ENCODE measurements around the gene CPNE1. TPM values are rescaled to one million over a fixed set of nuclear protein-coding genes. Genes with fewer than 3 reads are reported as not detected.

Gene CPNE1
- total RNA-seq, 1 experiment from 2014 or later, result 217 TPM

GRCh38 chr20:35640724-35641123 is 24.0 kb downstream of the CPNE1 start:
- no peak for DNase-seq (ENCODE audit: low read depth, low spot score)
- no TSS peak for BruUV-seq (replicated peaks)
- CTCF ChIA-PET, result no interaction called here

GRCh38 chr20:35638751-35639150 is 25.9 kb downstream of the CPNE1 start:
- ChIA-PET CTCF (no interaction called here), POLR2A (no interaction called here)
- Histone ChIP-seq H3K27ac (ENCODE audit: low read length) (no peak overlapping the region), H3K9me3 (ENCODE audit: control insufficient read depth, insufficient read depth, low read depth, low read length) (no peaks in the 10 kb centered on the region), H3K4me1 (ENCODE audit: control insufficient read depth, insufficient read depth, low read length) (no peaks in the 10 kb centered on the region), H3K4me3 (ENCODE audit: low read depth in 2 of 2, low read length in 2 of 2) (no peak overlapping the region), H3K36me3 (ENCODE audit: control insufficient read depth, insufficient read depth, low read length) (no peaks in the 10 kb centered on the region), H3K27me3 (ENCODE audit: control insufficient read depth, insufficient read depth, low read length) (no peaks in the 10 kb centered on the region)
- ATAC-seq (no peak), DNase-seq (ENCODE audit: low read depth, low spot score) (no peak)
- no TSS peak for BruUV-seq (replicated peaks)
- TF ChIP-seq POLR2AphosphoS5 (IDR thresholded peaks at IDR 0.05; ENCODE audit: low read depth, low read length), result no peak
- no peak for TF ChIP-seq REST (IDR thresholded peaks at IDR 0.05; ENCODE audit: insufficient read depth in 1 of 2, low read depth in 2 of 2, low read length in 1 of 2)
- no peak for TF ChIP-seq SIN3A (IDR thresholded peaks at IDR 0.05; ENCODE audit: borderline replicate concordance, insufficient read depth, low read depth, low read length)
- TF ChIP-seq CTCF (IDR thresholded peaks at IDR 0.05), result no peak
- TF ChIP-seq TCF7L2 (IDR thresholded peaks at IDR 0.05; ENCODE audit: low read depth, low read length), result no peak
- intact Hi-C loops (cut with micrococcal nuclease; ENCODE audit: unreplicated experiment), result no loop called here
- in situ Hi-C loops (cut with HindIII; ENCODE audit: low pct_unique_long_range_greater_than_20kb, low sequenced_read_pairs), result no loop called here

More at GRCh38 chr20:35640724-35641123, 24.0 kb downstream of the CPNE1 start:
- no peak overlapping the region for H3K4me3 ChIP-seq (ENCODE audit: low read depth in 2 of 2, low read length in 2 of 2)
- no peak for TF ChIP-seq CTCF (IDR thresholded peaks at IDR 0.05)
- no peak for TF ChIP-seq SIN3A (IDR thresholded peaks at IDR 0.05; ENCODE audit: borderline replicate concordance, insufficient read depth, low read depth, low read length)
- no peak for TF ChIP-seq REST (IDR thresholded peaks at IDR 0.05; ENCODE audit: insufficient read depth in 1 of 2, low read depth in 2 of 2, low read length in 1 of 2)
- no peak for TF ChIP-seq POLR2AphosphoS5 (IDR thresholded peaks at IDR 0.05; ENCODE audit: low read depth, low read length)
- no peak for TF ChIP-seq TCF7L2 (IDR thresholded peaks at IDR 0.05; ENCODE audit: low read depth, low read length)
- POLR2A ChIA-PET, result no interaction called here
- no peaks in the 10 kb centered on the region for H3K27me3 ChIP-seq (ENCODE audit: control insufficient read depth, insufficient read depth, low read length)
- H3K4me1 ChIP-seq (ENCODE audit: control insufficient read depth, insufficient read depth, low read length), result no peaks in the 10 kb centered on the region
- H3K27ac ChIP-seq (ENCODE audit: low read length), result no peak overlapping the region
- intact Hi-C loops (cut with micrococcal nuclease; ENCODE audit: unreplicated experiment) (no loop called here), in situ Hi-C loops (cut with HindIII; ENCODE audit: low pct_unique_long_range_greater_than_20kb, low sequenced_read_pairs) (no loop called here)
- no peak for ATAC-seq
- no peaks in the 10 kb centered on the region for H3K9me3 ChIP-seq (ENCODE audit: control insufficient read depth, insufficient read depth, low read depth, low read length)
- H3K36me3 ChIP-seq (ENCODE audit: control insufficient read depth, insufficient read depth, low read length), result no peaks in the 10 kb centered on the region
